Liver (tissue), 3 donors: ENCODE results near the gene ARRDC1.

Source experiments
- SP1 ChIP-seq: IDR thresholded peaks from 2 replicates; pipeline ENCODE4 v1.6.1; 2018; ENCODE audit warnings: antibody characterized with exemption, mild to moderate bottlenecking
- TF ChIP-seq, protein P1 (sequence below): fragments of 150-350 bp; IDR thresholded peaks from 2 replicates; pipeline ENCODE4 v1.5.1; 2017; ENCODE audit warnings: improper control_type of control experiment, low read depth, low read length; ENCODE audit not compliant: missing input control
- donor health status: healthy.
- donor health status: healthy.

DNA sequence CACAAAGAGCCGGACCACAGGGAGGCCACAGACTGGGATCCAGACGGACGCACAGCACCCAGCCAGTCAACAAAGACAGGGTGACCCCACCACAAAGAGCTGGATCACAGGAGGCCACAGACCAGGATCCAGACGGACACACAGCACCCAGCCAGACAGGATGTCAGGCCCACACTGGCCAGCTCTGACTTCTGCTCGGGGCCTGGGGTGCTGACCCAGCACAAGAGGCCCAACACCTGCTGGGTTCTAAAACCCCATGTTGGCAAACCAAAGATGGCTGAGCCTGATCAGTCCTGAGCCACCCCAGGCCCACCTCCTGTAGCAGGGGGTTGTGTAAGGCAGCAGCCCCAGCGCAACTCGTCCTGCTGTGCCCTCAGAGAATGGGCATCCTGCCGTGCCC lies 21.5 kb upstream of the ARRDC1 start:
- TF ChIP-seq SP1, result no peak
- TF ChIP-seq, protein P1, sequence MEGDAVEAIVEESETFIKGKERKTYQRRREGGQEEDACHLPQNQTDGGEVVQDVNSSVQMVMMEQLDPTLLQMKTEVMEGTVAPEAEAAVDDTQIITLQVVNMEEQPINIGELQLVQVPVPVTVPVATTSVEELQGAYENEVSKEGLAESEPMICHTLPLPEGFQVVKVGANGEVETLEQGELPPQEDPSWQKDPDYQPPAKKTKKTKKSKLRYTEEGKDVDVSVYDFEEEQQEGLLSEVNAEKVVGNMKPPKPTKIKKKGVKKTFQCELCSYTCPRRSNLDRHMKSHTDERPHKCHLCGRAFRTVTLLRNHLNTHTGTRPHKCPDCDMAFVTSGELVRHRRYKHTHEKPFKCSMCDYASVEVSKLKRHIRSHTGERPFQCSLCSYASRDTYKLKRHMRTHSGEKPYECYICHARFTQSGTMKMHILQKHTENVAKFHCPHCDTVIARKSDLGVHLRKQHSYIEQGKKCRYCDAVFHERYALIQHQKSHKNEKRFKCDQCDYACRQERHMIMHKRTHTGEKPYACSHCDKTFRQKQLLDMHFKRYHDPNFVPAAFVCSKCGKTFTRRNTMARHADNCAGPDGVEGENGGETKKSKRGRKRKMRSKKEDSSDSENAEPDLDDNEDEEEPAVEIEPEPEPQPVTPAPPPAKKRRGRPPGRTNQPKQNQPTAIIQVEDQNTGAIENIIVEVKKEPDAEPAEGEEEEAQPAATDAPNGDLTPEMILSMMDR, result no peak
